IMR-90 (cell line): ENCODE data around the gene GNA14. TPM values are rescaled to one million over a fixed set of nuclear protein-coding genes. Genes with fewer than 3 reads are reported as not detected.

Source experiments
- ATAC-seq: fragments of 200-7000 bp; cut with Tn5 transposase; 2 replicates; pipeline ENCODE4 v1.9.1; 2020; ENCODE audit warnings: low read depth, mild to moderate bottlenecking, moderate library complexity
- BruUV-seq: library from RNA; stranded (reverse); fragments of 400-500 nt; replicated peaks from 2 replicates; lab custom pipeline; 2021; lab: Mats Ljungman, UMichigan
- CTCF ChIA-PET: fragments of 300-600 bp; formaldehyde crosslinking; extraction: SDS; loops from one replicate; lab custom pipeline; 2021; ENCODE audit warnings: antibody characterized with exemption; lab: Yijun Ruan, JAX
- POLR2A ChIA-PET: fragments of 300-600 bp; sonication (Branson Sonifier 250); formaldehyde crosslinking; loops from one replicate; lab custom pipeline; 2022; ENCODE audit warnings: antibody characterized with exemption; ENCODE audit not compliant: unreplicated experiment; lab: Charles Lee
- DNase-seq: peaks from one replicate; pipeline ENCODE4 v3.0.0; 2013
- H2AFZ ChIP-seq: replicated peaks from 2 replicates; pipeline ENCODE3; 2013; ENCODE audit warnings: low read length, mild to moderate bottlenecking; ENCODE audit not compliant: poor library complexity
- H2AK5ac ChIP-seq: 2 replicates; pipeline ENCODE4 v1.6.1; 2013; ENCODE audit warnings: low read depth, low read length, inconsistent platforms
- H2AK9ac ChIP-seq: replicated peaks from 2 replicates; pipeline ENCODE3; 2013; ENCODE audit warnings: mild to moderate bottlenecking, low read depth, low read length, moderate library complexity; ENCODE audit not compliant: poor library complexity
- H2BK120ac ChIP-seq: 2 replicates; pipeline ENCODE4 v1.6.1; 2013; ENCODE audit warnings: low read depth, low read length, inconsistent platforms
- H2BK15ac ChIP-seq: 3 replicates; pipeline ENCODE4 v1.6.1; 2013; ENCODE audit warnings: low read depth, low read length, inconsistent platforms
- H2BK20ac ChIP-seq: 2 replicates; pipeline ENCODE4 v1.6.1; 2013; ENCODE audit warnings: low read depth, mild to moderate bottlenecking, inconsistent platforms, low read length, moderate library complexity
- H2BK5ac ChIP-seq: 2 replicates; pipeline ENCODE4 v1.6.1; 2013; ENCODE audit warnings: mild to moderate bottlenecking, low read depth, low read length, inconsistent platforms; ENCODE audit not compliant: poor library complexity, severe bottlenecking
- H3K14ac ChIP-seq: replicated peaks from 2 replicates; pipeline ENCODE4 v1.6.1; 2013; ENCODE audit warnings: low read depth, low read length, inconsistent platforms
- H3K18ac ChIP-seq: 2 replicates; pipeline ENCODE4 v1.6.1; 2013; ENCODE audit warnings: low read depth, low read length, control low read depth
- H3K23ac ChIP-seq: 2 replicates; pipeline ENCODE4 v1.6.1; 2013; ENCODE audit warnings: low read depth, low read length, inconsistent platforms
- H3K27ac ChIP-seq: 2 replicates; pipeline ENCODE4 v1.5.1; 2013; ENCODE audit warnings: mild to moderate bottlenecking, control low read depth, low read length; ENCODE audit not compliant: insufficient read depth
- H3K27me3 ChIP-seq: 2 replicates; pipeline ENCODE4 v1.6.1; 2013; ENCODE audit warnings: low read length; ENCODE audit not compliant: control insufficient read depth, insufficient read depth
- H3K36me3 ChIP-seq: 2 replicates; pipeline ENCODE4 v1.6.1; 2013; ENCODE audit warnings: low read length, mixed read lengths; ENCODE audit not compliant: control insufficient read depth, insufficient read depth
- H3K4ac ChIP-seq: 2 replicates; pipeline ENCODE4 v1.6.1; 2013; ENCODE audit warnings: low read depth, low read length, inconsistent platforms
- H3K4me1 ChIP-seq: 2 replicates; pipeline ENCODE4 v1.6.1; 2013; ENCODE audit warnings: low read length, mixed read lengths; ENCODE audit not compliant: control insufficient read depth, insufficient read depth
- H3K4me2 ChIP-seq: 2 replicates; pipeline ENCODE4 v1.6.1; 2013; ENCODE audit warnings: low read depth, mild to moderate bottlenecking, control low read depth, low read length, moderate library complexity
- H3K4me3 ChIP-seq: 2 replicates; pipeline ENCODE4 v1.5.1; 2013; ENCODE audit warnings: low read depth, mild to moderate bottlenecking, control low read depth, low read length, moderate library complexity; ENCODE audit not compliant: insufficient read depth
- H3K56ac ChIP-seq: 2 replicates; pipeline ENCODE4 v1.6.1; 2013; ENCODE audit warnings: low read length, inconsistent platforms; ENCODE audit not compliant: insufficient read depth; ENCODE audit errors: extremely low read depth
- H3K79me1 ChIP-seq, 2 experiments: 2 replicates each; pipeline ENCODE4 v1.6.1; 2013; ENCODE audit warnings: low read length in 2 of 2, inconsistent platforms in 1 of 2, low read depth in 1 of 2
- H3K9ac ChIP-seq: 2 replicates; pipeline ENCODE4 v1.6.1; 2013; ENCODE audit warnings: low read depth, low read length, control low read depth
- H3K9me1 ChIP-seq: 2 replicates; pipeline ENCODE4 v1.6.1; 2013; ENCODE audit warnings: low read length, inconsistent platforms; ENCODE audit not compliant: insufficient read depth
- H3K9me3 ChIP-seq: 2 replicates; pipeline ENCODE4 v1.6.1; 2013; ENCODE audit warnings: low read length; ENCODE audit not compliant: control insufficient read depth, insufficient read depth
- H4K20me1 ChIP-seq: 2 replicates; pipeline ENCODE4 v1.6.1; 2013; ENCODE audit warnings: low read length, inconsistent platforms; ENCODE audit not compliant: insufficient read depth
- H4K5ac ChIP-seq: 2 replicates; pipeline ENCODE4 v1.6.1; 2013; ENCODE audit warnings: mild to moderate bottlenecking, low read depth, low read length, control low read depth
- H4K8ac ChIP-seq, 2 experiments: 2 replicates each; pipeline ENCODE4 v1.6.1; 2013; ENCODE audit warnings: low read depth in 2 of 2, low read length in 2 of 2, control low read depth in 1 of 2, inconsistent platforms in 1 of 2
- H4K91ac ChIP-seq: 2 replicates; pipeline ENCODE4 v1.6.1; 2013; ENCODE audit warnings: low read depth, low read length, inconsistent platforms; ENCODE audit not compliant: insufficient read depth
- CEBPB ChIP-seq: IDR thresholded peaks from 2 replicates; pipeline ENCODE4 v1.6.1; 2012; ENCODE audit warnings: low read depth, low read length, improper control_type of control experiment
- CHD1 ChIP-seq: IDR thresholded peaks from 2 replicates; pipeline ENCODE4 v1.6.1; 2012; ENCODE audit warnings: low read depth, low read length, improper control_type of control experiment
- ELK1 ChIP-seq: fragments of 150-350 bp; IDR thresholded peaks from 2 replicates; pipeline ENCODE4 v1.6.1; 2016; ENCODE audit warnings: low read depth, mild to moderate bottlenecking, low read length, moderate library complexity, borderline replicate concordance
- FOS ChIP-seq: fragments of 150-350 bp; IDR thresholded peaks from 2 replicates; pipeline ENCODE4 v1.6.1; 2016; ENCODE audit warnings: low read depth, low read length
- MAFK ChIP-seq: IDR thresholded peaks from 2 replicates; pipeline ENCODE4 v1.6.1; 2012; ENCODE audit warnings: low read depth, low read length, improper control_type of control experiment
- MAZ ChIP-seq: IDR thresholded peaks from 2 replicates; pipeline ENCODE4 v1.6.1; 2012; ENCODE audit warnings: low read depth, mild to moderate bottlenecking, low read length, improper control_type of control experiment, moderate library complexity, borderline replicate concordance
- MXI1 ChIP-seq: IDR thresholded peaks from 2 replicates; pipeline ENCODE4 v1.6.1; 2012; ENCODE audit warnings: low read depth, mild to moderate bottlenecking, low read length, moderate library complexity, borderline replicate concordance
- RAD21 ChIP-seq: IDR thresholded peaks from 2 replicates; pipeline ENCODE4 v1.6.1; 2012; ENCODE audit warnings: low read length, improper control_type of control experiment
- RCOR1 ChIP-seq: IDR thresholded peaks from 2 replicates; pipeline ENCODE4 v1.6.1; 2012; ENCODE audit warnings: mild to moderate bottlenecking, low read length, improper control_type of control experiment; ENCODE audit not compliant: insufficient replicate concordance
- RFX5 ChIP-seq: IDR thresholded peaks from 2 replicates; pipeline ENCODE4 v1.8.0; 2012; ENCODE audit warnings: low read depth, mild to moderate bottlenecking, low read length, moderate library complexity
- USF2 ChIP-seq: fragments of 150-350 bp; IDR thresholded peaks from 2 replicates; pipeline ENCODE4 v1.6.1; 2017; ENCODE audit warnings: mild to moderate bottlenecking, antibody characterized with exemption, low read length, low read depth
- dilution Hi-C: fragments of 300-500 bp; cut with HindIII; formaldehyde crosslinking; loops from one replicate; pipeline ENCODE4 v1.14.3; 2018; ENCODE audit warnings: low sequenced_read_pairs; ENCODE audit not compliant: unreplicated experiment
- in situ Hi-C: fragments of 300-500 bp; cut with MboI; formaldehyde crosslinking; loops from 3 replicates; pipeline ENCODE4 v1.14.3; 2019; ENCODE audit warnings: low sequenced_read_pairs, inconsistent platforms, mixed read lengths
- intact Hi-C: fragments of 100-400 bp; cut with micrococcal nuclease; formaldehyde crosslinking; loops from 2 replicates; pipeline ENCODE4 v1.10.0; 2022
- polyA plus RNA-seq, 3 experiments: library from polyadenylated mRNA; depleted of rRNA; stranded (reverse); fragments of >200 nt; gene quantifications; 2 replicates each; pipeline ENCODE4 v1.2.3, GENCODE V29; 2012; ENCODE audit warnings: low replicate concordance in 1 of 3
- total RNA-seq: library from RNA; depleted of rRNA; stranded (reverse); fragments of >200 nt; gene quantifications from 2 replicates; pipeline ENCODE4 v1.2.3, GENCODE V29; 2012
- TF ChIP-seq, protein P1 (sequence below): conservative IDR thresholded peaks from 2 replicates; pipeline ENCODE4 v1.5.1; 2012; ENCODE audit warnings: mild to moderate bottlenecking, low read depth, low read length, improper control_type of control experiment

GNA14 gene
- total and polyA plus RNA-seq, 2 of the 4 experiments (the other 2 are of a cell fraction): under 0.01 to 0.03 TPM

GRCh38 chr9:77512876-77513275 is 135.2 kb downstream of the GNA14 start:
- H2BK15ac ChIP-seq: no peak overlapping the region
- no peak for ATAC-seq

More at GRCh38 chr9:77512876-77513275, 135.2 kb downstream of the GNA14 start:
- Histone ChIP-seq H4K91ac (no peak overlapping the region), H3K4me1 (no peaks in the 10 kb centered on the region), H4K5ac (no peak overlapping the region), H3K27me3 (no peaks in the 10 kb centered on the region), H4K8ac (no peak overlapping the region), H2AFZ (no peak overlapping the region), H4K20me1 (no peaks in the 10 kb centered on the region), H2BK20ac (no peak overlapping the region), H3K4ac (no peak overlapping the region), H2BK120ac (no peak overlapping the region), H3K56ac (no peak overlapping the region), H3K4me2 (no peak overlapping the region), H2BK5ac (no peak overlapping the region), H3K27ac (no peak overlapping the region), H3K4me3 (no peak overlapping the region), H3K14ac (no peak overlapping the region), H3K9me1 (no peaks in the 10 kb centered on the region), H3K9ac (no peak overlapping the region), H3K36me3 (no peaks in the 10 kb centered on the region), H3K18ac (no peak overlapping the region), H3K9me3 (no peaks in the 10 kb centered on the region), H3K23ac (no peak overlapping the region), H2AK5ac (no peak overlapping the region), H3K79me1 (no peaks in the 10 kb centered on the region), H2AK9ac (no peak overlapping the region)
- in situ Hi-C loops: no loop called here
- intact Hi-C loops: no loop called here
- no TSS peak for BruUV-seq
- no peak for DNase-seq
- POLR2A ChIA-PET: no interaction called here
- CTCF ChIA-PET: interaction anchor here (0.5 to 1.6 kb wide), 2 partner anchors 11 to 113 kb away, joined by 3 to 4 read pairs; no protein-coding TSS in a partner anchor
- TF ChIP-seq RFX5 (no peak), RCOR1 (no peak), MXI1 (no peak), MAFK (no peak), CHD1 (no peak), CEBPB (no peak), FOS (no peak), RAD21 (no peak), MAZ (no peak), USF2 (no peak), ELK1 (no peak)
- TF ChIP-seq, protein P1, sequence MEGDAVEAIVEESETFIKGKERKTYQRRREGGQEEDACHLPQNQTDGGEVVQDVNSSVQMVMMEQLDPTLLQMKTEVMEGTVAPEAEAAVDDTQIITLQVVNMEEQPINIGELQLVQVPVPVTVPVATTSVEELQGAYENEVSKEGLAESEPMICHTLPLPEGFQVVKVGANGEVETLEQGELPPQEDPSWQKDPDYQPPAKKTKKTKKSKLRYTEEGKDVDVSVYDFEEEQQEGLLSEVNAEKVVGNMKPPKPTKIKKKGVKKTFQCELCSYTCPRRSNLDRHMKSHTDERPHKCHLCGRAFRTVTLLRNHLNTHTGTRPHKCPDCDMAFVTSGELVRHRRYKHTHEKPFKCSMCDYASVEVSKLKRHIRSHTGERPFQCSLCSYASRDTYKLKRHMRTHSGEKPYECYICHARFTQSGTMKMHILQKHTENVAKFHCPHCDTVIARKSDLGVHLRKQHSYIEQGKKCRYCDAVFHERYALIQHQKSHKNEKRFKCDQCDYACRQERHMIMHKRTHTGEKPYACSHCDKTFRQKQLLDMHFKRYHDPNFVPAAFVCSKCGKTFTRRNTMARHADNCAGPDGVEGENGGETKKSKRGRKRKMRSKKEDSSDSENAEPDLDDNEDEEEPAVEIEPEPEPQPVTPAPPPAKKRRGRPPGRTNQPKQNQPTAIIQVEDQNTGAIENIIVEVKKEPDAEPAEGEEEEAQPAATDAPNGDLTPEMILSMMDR: no peak
- dilution Hi-C loops: no loop called here
